Mesangial cell (primary cell): Measurements from ENCODE around the gene WNK3. TPM values are rescaled to one million over a fixed set of nuclear protein-coding genes. Genes with fewer than 3 reads are reported as not detected.

Experiments used
- total RNA-seq: library from RNA; depleted of rRNA; stranded (reverse); fragments of >200 nt; gene quantifications from 2 replicates; pipeline ENCODE4 v1.2.3, GENCODE V29; 2015

WNK3 gene
- total RNA-seq, result 1.3 and 1.5 TPM in 2 replicates

GRCh38 chrX:54357414-54358377 lies at the start of gene WNK3:
TSS of gene WNK3 (minus strand) at chrX:54358046.

DNA sequence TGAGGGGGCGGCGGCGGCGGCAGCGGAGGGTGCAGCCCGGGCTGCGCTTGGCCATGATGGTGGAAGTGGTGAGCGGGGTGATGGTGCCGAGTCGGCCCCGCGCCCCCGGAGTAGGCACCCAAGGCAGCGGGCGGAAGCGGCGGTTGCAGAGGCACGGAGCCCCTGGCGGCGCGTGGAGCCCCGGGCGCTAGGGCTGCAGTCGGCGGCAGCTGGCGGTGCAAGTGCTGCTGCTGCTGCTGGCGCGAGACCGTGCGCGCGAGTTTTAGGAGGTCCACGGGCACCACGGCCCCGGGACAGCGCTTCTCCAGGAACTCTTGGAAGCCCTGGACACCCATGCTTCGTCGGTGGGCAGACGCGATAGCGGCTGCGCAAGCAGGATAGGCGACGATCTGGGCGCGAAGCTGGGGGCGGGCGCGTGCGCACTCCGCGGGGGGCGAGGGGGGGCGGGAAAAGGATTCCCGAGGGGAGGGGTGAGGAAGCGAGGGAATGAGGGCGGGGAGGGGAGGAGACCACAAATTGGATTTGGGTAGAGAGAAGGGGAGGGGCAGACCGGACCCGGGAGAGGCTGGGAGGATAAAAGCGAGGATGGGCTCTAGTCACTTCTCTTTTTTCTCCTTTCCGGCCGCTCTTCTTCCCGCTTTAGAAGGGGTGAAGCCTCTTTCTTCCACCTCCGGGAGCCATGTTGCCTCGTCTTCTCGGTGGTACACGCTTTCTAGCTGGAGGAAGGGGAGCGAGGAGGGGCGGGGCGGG lies 174.8 kb downstream of the WNK3 start, which contains the start of gene FAM120C:
TSS of gene FAM120C (minus strand) at position 391 of the 750 bp plus-strand sequence. CDS start at position 335, 56 bp downstream.

Other genes starting within 250 kb of the WNK3 start
- gene FAM120C, start 174.8 kb downstream of the WNK3 start, total RNA-seq, result 7.1 and 7.3 TPM in 2 replicates
- 6.3 and 10.3 TPM in 2 replicates for gene TSR2, start 82.4 kb upstream of the WNK3 start, total RNA-seq
- 17.1 and 19.5 TPM in 2 replicates for gene FGD1, start 138.2 kb upstream of the WNK3 start, total RNA-seq
- 30.5 and 30.6 TPM in 2 replicates for gene GNL3L, start 172.2 kb upstream of the WNK3 start, total RNA-seq